ENCODE measurements around the gene OSBPL1A. TPM values are rescaled to one million over a fixed set of nuclear protein-coding genes. Genes with fewer than 3 reads are reported as not detected.
A peak's percentile ranks its signal among the peaks of the same experiment; 100 is the strongest.

OSBPL1A gene
- total and polyA plus RNA-seq, 3 donors from 2014 or later, result 32.0 to 45.0 (median 43.8) TPM

GRCh38 chr18:24138409-24138788, 259.2 kb downstream of the OSBPL1A start:
- no peaks in the 10 kb centered on the region for H3K9me3 ChIP-seq
- no peaks in the 10 kb centered on the region for H3K4me1 ChIP-seq
- DNase-seq, result no peak
- H3K4me3 ChIP-seq, result peak overlapping the region; percentile 52 to 79
- peak overlapping the region in 1 of 2 donors; percentile 74 for H3K27ac ChIP-seq
- intact Hi-C loops (cut with DNase I; ENCODE audit: low total_unique reads), result no loop called here
- TF ChIP-seq CTCF (IDR thresholded peaks at IDR 0.05) (no peak), POLR2A (IDR thresholded peaks at IDR 0.05) (no peak)
- no peaks in the 10 kb centered on the region for H3K27me3 ChIP-seq
- H3K36me3 ChIP-seq (ENCODE audit: low read depth, missing control alignments), result no peaks in the 10 kb centered on the region
- 16 to 25% methylated on average over 7 of the region's 7 CpGs for WGBS, 2 donors

- no peaks in the 10 kb centered on the region for H3K27me3 ChIP-seq
- TF ChIP-seq CTCF (IDR thresholded peaks at IDR 0.05), result no peak
- no peak for TF ChIP-seq POLR2A (IDR thresholded peaks at IDR 0.05)
- no peak overlapping the region for H3K4me3 ChIP-seq
- 47% methylated on average over 3 of the region's 3 CpGs for WGBS, 2 donors
- no peaks in the 10 kb centered on the region for H3K36me3 ChIP-seq (ENCODE audit: low read depth, missing control alignments)
- intact Hi-C loops (cut with DNase I; ENCODE audit: low total_unique reads), result no loop called here
- no peaks in the 10 kb centered on the region for H3K4me1 ChIP-seq
- no peak overlapping the region for H3K27ac ChIP-seq
- H3K9me3 ChIP-seq, result no peaks in the 10 kb centered on the region
- DNase-seq, result no peak
These were observed 260.7 kb downstream of the OSBPL1A start for GRCh38 chr18:24136967-24137373.

GRCh38 chr18:24130494-24130893, 267.1 kb downstream of the OSBPL1A start:
- Histone ChIP-seq H3K9me3 (no peaks in the 10 kb centered on the region), H3K27me3 (no peaks in the 10 kb centered on the region), H3K4me3 (no peak overlapping the region), H3K36me3 (ENCODE audit: low read depth, missing control alignments) (no peaks in the 10 kb centered on the region), H3K27ac (no peak overlapping the region), H3K4me1 (peaks cover 10% of the 10 kb centered on the region)
- TF ChIP-seq POLR2A (IDR thresholded peaks at IDR 0.05), result no peak
- no peak for TF ChIP-seq CTCF (IDR thresholded peaks at IDR 0.05)
- WGBS, 2 donors, result 90 to 93% methylated on average over 2 of the region's 2 CpGs
- intact Hi-C loops (cut with DNase I; ENCODE audit: low total_unique reads), result no loop called here
- DNase-seq, result no peak

- Histone ChIP-seq H3K4me3 (no peak overlapping the region), H3K27me3 (no peaks in the 10 kb centered on the region), H3K9me3 (no peaks in the 10 kb centered on the region), H3K36me3 (ENCODE audit: low read depth, missing control alignments) (no peaks in the 10 kb centered on the region), H3K4me1 (peaks cover 10% of the 10 kb centered on the region), H3K27ac (no peak overlapping the region)
- TF ChIP-seq POLR2A (IDR thresholded peaks at IDR 0.05) (no peak), CTCF (IDR thresholded peaks at IDR 0.05) (no peak)
- DNase-seq, result no peak
- intact Hi-C loops (cut with DNase I; ENCODE audit: low total_unique reads), result no loop called here
- WGBS, 2 donors, result 96 to 97% methylated on average over 4 of the region's 4 CpGs
These were observed 268.9 kb downstream of the OSBPL1A start for GRCh38 chr18:24128700-24129099.

- H3K36me3 ChIP-seq (ENCODE audit: low read depth, missing control alignments), result no peaks in the 10 kb centered on the region
- TF ChIP-seq POLR2A (IDR thresholded peaks at IDR 0.05), result no peak
- no peak for TF ChIP-seq CTCF (IDR thresholded peaks at IDR 0.05)
- intact Hi-C loops (cut with DNase I; ENCODE audit: low total_unique reads), result no loop called here
These were observed 269.9 kb downstream of the OSBPL1A start for GRCh38 chr18:24127735-24128134.

More at GRCh38 chr18:24127735-24128134, 269.9 kb downstream of the OSBPL1A start:
- DNase-seq, result no peak
- Histone ChIP-seq H3K4me1 (peaks cover 10% of the 10 kb centered on the region), H3K27me3 (no peaks in the 10 kb centered on the region), H3K4me3 (no peak overlapping the region), H3K9me3 (no peaks in the 10 kb centered on the region), H3K27ac (no peak overlapping the region)
- 80 to 82% methylated on average over 3 of the region's 3 CpGs for WGBS, 2 donors
